Stomach (tissue), 4 donors: ENCODE data around the gene REN.

ENCODE experiments used
- EP300 ChIP-seq: sonication (generic); formaldehyde crosslinking; IDR thresholded peaks from one replicate; pipeline ENCODE4 v1.6.1; 2017; ENCODE audit warnings: antibody characterized with exemption
- POLR2A ChIP-seq, 4 donors: fragments of 450-650 bp; IDR thresholded peaks; one replicate each; pipeline ENCODE4 v1.6.1; 2016; ENCODE audit warnings: antibody characterized with exemption in 4 of 4, control low read depth in 2 of 4, mild to moderate bottlenecking in 1 of 4, moderate library complexity in 1 of 4
- TF ChIP-seq, protein P1 (sequence below), 7 experiments: fragments of 450-650 bp in 4 of 7; fragments of 200-600 bp in 3 of 7; sonication (generic) in 3 of 7; IDR thresholded peaks; one replicate each; pipeline ENCODE4 v1.5.1; 2016 to 2019; ENCODE audit warnings: antibody characterized with exemption in 7 of 7, control low read depth in 2 of 7, mild to moderate bottlenecking in 1 of 7

DNA sequence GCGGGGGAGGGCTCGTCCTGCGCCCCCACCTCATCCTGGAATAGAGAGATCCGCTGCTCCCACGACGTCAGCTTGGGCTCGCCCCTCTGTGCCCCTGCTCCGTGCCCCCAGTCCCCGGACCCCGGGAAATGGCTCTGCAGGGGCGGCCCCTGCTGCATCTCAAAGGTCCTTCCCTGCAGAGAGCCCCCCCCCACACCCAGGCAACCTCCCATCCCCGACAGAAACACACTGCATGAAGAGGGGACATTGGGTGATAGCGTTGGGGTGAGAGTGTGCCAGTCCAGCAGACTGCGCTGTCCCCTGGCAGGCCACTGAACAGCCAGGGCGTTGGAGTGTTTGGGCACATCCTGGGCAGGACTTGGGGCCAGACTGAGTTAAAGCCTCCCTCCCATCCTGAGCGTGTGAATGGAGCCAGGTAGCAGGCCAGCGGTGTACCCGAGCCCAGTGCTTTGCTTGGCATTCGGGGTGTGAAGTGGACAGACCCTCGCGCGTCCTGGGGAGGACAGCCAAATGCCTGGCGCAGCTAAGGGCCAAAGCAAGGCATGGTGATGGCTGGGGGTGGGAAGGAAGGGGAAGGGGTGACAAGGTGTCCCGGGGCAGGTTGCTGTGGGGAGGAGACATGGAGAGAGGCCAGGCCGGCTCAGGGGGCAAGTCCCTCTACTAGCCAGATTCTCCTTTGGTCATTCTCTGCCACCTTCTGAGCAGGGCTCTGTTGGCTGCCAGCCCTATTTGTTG is 13.7 kb downstream of the REN start:
- TF ChIP-seq, protein P1, sequence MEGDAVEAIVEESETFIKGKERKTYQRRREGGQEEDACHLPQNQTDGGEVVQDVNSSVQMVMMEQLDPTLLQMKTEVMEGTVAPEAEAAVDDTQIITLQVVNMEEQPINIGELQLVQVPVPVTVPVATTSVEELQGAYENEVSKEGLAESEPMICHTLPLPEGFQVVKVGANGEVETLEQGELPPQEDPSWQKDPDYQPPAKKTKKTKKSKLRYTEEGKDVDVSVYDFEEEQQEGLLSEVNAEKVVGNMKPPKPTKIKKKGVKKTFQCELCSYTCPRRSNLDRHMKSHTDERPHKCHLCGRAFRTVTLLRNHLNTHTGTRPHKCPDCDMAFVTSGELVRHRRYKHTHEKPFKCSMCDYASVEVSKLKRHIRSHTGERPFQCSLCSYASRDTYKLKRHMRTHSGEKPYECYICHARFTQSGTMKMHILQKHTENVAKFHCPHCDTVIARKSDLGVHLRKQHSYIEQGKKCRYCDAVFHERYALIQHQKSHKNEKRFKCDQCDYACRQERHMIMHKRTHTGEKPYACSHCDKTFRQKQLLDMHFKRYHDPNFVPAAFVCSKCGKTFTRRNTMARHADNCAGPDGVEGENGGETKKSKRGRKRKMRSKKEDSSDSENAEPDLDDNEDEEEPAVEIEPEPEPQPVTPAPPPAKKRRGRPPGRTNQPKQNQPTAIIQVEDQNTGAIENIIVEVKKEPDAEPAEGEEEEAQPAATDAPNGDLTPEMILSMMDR (IDR thresholded peaks at IDR 0.05): no peak
- TF ChIP-seq POLR2A (IDR thresholded peaks at IDR 0.05): no peak
- TF ChIP-seq EP300: no peak
